K562 treated with DMSO at 1 percent for 4 hours (cell line): ENCODE measurements around the gene CFAP70. TPM values are rescaled to one million over a fixed set of nuclear protein-coding genes. Genes with fewer than 3 reads are reported as not detected.

Experiments used
- total RNA-seq: library from RNA; unstranded; fragments of 300-600 nt; gene quantifications from 2 replicates; pipeline ENCODE4 v1.2.3, GENCODE V29; 2022; ENCODE audit not compliant: insufficient read depth

The CFAP70 gene
- total RNA-seq = 2.0 and 2.9 TPM in 2 replicates

DNA sequence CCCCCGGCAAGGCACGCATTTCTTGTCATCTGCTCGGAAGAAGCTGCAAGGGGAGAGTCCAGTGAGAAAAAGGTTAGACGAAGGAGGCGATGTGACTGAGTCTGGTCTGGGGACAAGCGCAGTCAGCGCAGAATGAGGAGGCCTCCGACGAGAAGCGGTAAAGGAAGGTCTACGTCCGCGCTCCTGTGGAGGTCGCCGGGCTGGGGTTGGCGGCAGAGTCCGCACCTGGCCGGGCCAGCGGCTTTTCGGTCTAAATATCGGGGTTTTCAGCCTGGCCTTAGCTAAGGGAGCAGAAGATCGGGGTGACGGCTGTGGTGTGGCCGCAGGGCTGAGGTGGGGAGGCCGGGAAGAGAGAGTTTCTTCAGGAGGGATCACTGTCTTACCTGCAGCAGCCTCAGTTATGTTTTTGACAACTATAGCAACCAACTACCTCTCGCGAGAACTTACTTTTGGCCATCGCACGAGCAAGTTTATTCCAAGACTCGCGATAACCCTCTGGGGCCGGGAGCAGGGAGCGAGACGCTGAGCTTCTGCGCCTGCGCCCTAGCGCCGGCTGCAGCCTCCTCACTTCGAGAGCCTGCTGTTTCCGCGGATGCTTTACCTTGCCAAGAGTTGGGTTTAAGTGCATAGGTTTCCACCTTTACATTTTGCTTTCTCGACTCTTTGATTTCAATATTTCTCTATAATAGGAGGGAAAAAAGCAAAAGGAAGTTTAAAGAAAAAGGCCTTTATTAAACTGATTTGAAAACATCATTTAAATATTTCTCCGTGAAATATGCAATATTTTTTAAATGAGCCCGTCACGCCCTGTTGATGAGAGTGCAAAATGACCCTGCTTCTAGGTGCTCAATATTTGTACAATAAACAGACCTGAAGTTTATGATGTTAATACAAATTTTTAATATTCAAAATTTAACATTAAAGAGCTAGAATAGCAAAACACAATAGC is at the start of gene CFAP70:
TSS of gene CFAP70 (minus strand) at position 534 of the 949 bp plus-strand sequence. CDS start 4,068 bp downstream, outside the sequence.

DNA sequence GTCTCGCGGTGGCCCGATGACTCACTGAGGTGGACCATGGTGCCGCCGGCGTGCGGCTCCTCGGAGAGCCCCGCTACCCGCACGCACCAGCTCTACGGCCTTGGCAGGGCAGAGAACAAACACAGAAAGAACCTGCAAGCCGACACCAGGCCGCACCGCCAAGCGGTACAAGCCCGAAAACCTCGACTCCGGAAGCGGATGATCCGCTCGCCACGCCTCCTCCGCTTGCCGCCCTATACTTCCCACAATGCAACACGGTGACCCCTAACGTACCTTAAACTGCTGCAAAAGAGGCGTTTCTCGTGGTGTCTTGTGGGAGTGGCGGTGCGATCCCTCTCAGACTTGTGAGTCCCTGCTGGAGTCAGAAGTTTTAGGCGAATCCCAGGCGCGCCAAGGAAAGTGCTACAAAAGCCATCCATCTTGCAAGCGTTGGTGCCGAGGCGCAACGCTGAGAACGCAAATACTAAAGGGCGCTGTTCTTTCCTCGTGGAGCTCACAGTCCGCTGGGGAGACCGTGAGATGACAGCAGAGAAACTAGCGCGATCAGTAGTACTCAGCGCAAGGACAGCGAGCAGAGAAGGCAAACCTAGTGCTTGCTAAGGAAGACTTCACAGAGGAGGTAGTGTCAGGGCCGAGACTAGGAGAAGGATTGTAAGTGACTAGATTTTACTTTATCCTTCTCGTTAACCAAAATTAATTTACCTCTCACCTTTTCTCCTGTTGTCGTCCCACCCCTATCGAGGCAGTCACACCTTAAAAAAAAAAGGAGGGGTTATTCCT is 106.0 kb downstream of the CFAP70 start, which contains the start of gene MRPS16:
TSS of gene MRPS16 (minus strand) at position 200 of the 780 bp plus-strand sequence. CDS start at position 38, 162 bp downstream.

DNA sequence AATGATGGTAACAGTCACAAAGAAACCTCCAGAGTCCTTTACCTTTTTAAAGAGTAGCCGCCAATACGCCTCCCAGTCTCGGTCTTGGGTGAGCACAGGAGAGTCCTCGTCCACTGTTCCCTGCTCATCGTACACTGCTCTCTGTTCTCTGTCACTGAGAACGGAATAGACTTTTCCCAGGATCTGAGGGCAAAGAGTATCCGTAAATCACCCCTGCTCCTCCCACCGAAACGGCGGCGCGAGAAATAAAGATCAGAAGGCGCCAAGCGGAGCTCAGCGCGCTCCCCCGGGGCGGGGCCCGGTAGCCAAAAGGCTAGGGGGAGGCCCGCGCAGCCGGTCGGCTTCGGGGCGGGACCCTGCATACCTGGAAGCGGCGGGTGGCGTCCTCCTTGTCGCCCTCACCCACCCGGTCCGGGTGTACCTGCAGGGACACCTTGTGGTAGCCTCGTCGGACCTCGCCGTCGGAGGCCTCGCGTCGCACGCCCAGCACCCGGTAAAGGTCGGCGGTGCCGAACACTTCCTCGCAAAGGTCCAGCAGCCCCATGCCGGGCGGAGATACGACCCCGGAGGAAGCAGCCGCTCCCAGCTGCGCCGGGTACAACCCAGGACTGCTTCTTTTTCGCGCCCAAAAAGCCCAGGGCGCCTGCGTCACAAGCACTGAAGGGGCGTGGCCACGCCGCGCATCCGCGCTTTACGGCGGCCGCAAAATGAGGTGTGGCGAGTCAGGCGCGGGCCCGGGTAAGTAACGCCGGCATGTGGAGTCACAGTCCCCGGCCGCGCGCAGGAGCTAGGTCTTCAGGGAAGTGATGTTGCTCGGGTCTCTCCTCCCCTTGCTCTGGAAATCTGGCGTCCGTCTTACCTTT is 111.8 kb downstream of the CFAP70 start, which contains the start of gene DNAJC9:
TSS of gene DNAJC9 (minus strand) at position 610 of the 863 bp plus-strand sequence. CDS start at position 544, 66 bp downstream.

Other genes with a start within 250 kb of the CFAP70 start
- 4.6 and 4.9 TPM in 2 replicates for gene NUDT13, start 248.4 kb downstream of the CFAP70 start, total RNA-seq
- gene ECD, start 190.9 kb downstream of the CFAP70 start, total RNA-seq = 14.2 and 17.4 TPM in 2 replicates
- gene FAM149B1, start 190.7 kb downstream of the CFAP70 start, total RNA-seq = 10.2 and 11.8 TPM in 2 replicates
- gene DNAJC9, start 111.6 kb downstream of the CFAP70 start, total RNA-seq = 69.9 and 74.2 TPM in 2 replicates
- gene MRPS16, start 106.2 kb downstream of the CFAP70 start, total RNA-seq = 59.7 and 59.9 TPM in 2 replicates
- gene ANXA7, start 55.2 kb upstream of the CFAP70 start, total RNA-seq = 73.3 and 91.6 TPM in 2 replicates
- 2.6 and 3.2 TPM in 2 replicates for gene MSS51, start 74.7 kb upstream of the CFAP70 start, total RNA-seq
- 15.7 and 16.5 TPM in 2 replicates for gene PPP3CB, start 137.2 kb upstream of the CFAP70 start, total RNA-seq
- 12.0 and 12.4 TPM in 2 replicates for gene USP54, start 232.5 kb upstream of the CFAP70 start, total RNA-seq